ENCODE results near the gene ADRA2B.

ADRA2B gene

GRCh38 chr2:96108151-96108540, 8.2 kb downstream of the ADRA2B start:
- no peak overlapping the region for H2AFZ ChIP-seq (ENCODE audit: low read length)
- no peaks in the 10 kb centered on the region for H3K79me2 ChIP-seq (ENCODE audit: insufficient read depth, low read length)
- H3K4me1 ChIP-seq (ENCODE audit: insufficient read depth, low read length, poor library complexity, severe bottlenecking) = peaks cover 6% of the 10 kb centered on the region
- TF ChIP-seq EZH2phosphoT487 (IDR thresholded peaks at IDR 0.05; ENCODE audit: borderline replicate concordance) = no peak
- no peak for TF ChIP-seq CTCF (conservative IDR thresholded peaks at IDR 0.05; ENCODE audit: low read length)
- H3K4me2 ChIP-seq (ENCODE audit: low read depth, low read length, poor library complexity, severe bottlenecking) = no peak overlapping the region
- H3K4me3 ChIP-seq (ENCODE audit: low read length, poor library complexity, severe bottlenecking) = no peak overlapping the region
- no peaks in the 10 kb centered on the region for H4K20me1 ChIP-seq (ENCODE audit: insufficient read depth, low read length, poor library complexity, severe bottlenecking)
- no peaks in the 10 kb centered on the region for H3K9me3 ChIP-seq (ENCODE audit: insufficient read depth, low read depth, low read length)
- H3K9ac ChIP-seq (ENCODE audit: low read depth, low read length, poor library complexity, severe bottlenecking) = no peak overlapping the region
- no peaks in the 10 kb centered on the region for H3K36me3 ChIP-seq (ENCODE audit: insufficient read depth, low read length)
- no peaks in the 10 kb centered on the region for H3K9me2 ChIP-seq (replicated peaks; ENCODE audit: low read depth, low read length)
- no peaks in the 10 kb centered on the region for H3F3A ChIP-seq (ENCODE audit: low read depth)
- no peaks in the 10 kb centered on the region for H3K27me3 ChIP-seq (ENCODE audit: insufficient read depth, low read length, poor library complexity, severe bottlenecking)

- H3K27me3 ChIP-seq (ENCODE audit: insufficient read depth, low read length, poor library complexity, severe bottlenecking) = no peaks in the 10 kb centered on the region
- no peak overlapping the region for H2AFZ ChIP-seq (ENCODE audit: low read length)
- peaks cover 6% of the 10 kb centered on the region for H3K4me1 ChIP-seq (ENCODE audit: insufficient read depth, low read length, poor library complexity, severe bottlenecking)
- H4K20me1 ChIP-seq (ENCODE audit: insufficient read depth, low read length, poor library complexity, severe bottlenecking) = no peaks in the 10 kb centered on the region
- H3K79me2 ChIP-seq (ENCODE audit: insufficient read depth, low read length) = no peaks in the 10 kb centered on the region
- no peaks in the 10 kb centered on the region for H3K9me2 ChIP-seq (replicated peaks; ENCODE audit: low read depth, low read length)
- H3K4me2 ChIP-seq (ENCODE audit: low read depth, low read length, poor library complexity, severe bottlenecking) = no peak overlapping the region
- no peak overlapping the region for H3K4me3 ChIP-seq (ENCODE audit: low read length, poor library complexity, severe bottlenecking)
- TF ChIP-seq EZH2phosphoT487 (IDR thresholded peaks at IDR 0.05; ENCODE audit: borderline replicate concordance) (no peak), CTCF (conservative IDR thresholded peaks at IDR 0.05; ENCODE audit: low read length) (no peak)
- H3K9me3 ChIP-seq (ENCODE audit: insufficient read depth, low read depth, low read length) = no peaks in the 10 kb centered on the region
- H3F3A ChIP-seq (ENCODE audit: low read depth) = no peaks in the 10 kb centered on the region
- no peak overlapping the region for H3K9ac ChIP-seq (ENCODE audit: low read depth, low read length, poor library complexity, severe bottlenecking)
- H3K36me3 ChIP-seq (ENCODE audit: insufficient read depth, low read length) = no peaks in the 10 kb centered on the region
Measured at GRCh38 chr2:96107708-96108065, 8.7 kb downstream of the ADRA2B start.

GRCh38 chr2:96106991-96107707, 9.2 kb downstream of the ADRA2B start:
- H3F3A ChIP-seq (ENCODE audit: low read depth) = no peaks in the 10 kb centered on the region
- H3K27me3 ChIP-seq (ENCODE audit: insufficient read depth, low read length, poor library complexity, severe bottlenecking) = no peaks in the 10 kb centered on the region
- no peak overlapping the region for H3K4me2 ChIP-seq (ENCODE audit: low read depth, low read length, poor library complexity, severe bottlenecking)
- TF ChIP-seq EZH2phosphoT487 (IDR thresholded peaks at IDR 0.05; ENCODE audit: borderline replicate concordance) (no peak), CTCF (conservative IDR thresholded peaks at IDR 0.05; ENCODE audit: low read length) (no peak)
- no peak overlapping the region for H3K4me3 ChIP-seq (ENCODE audit: low read length, poor library complexity, severe bottlenecking)
- peaks cover 6% of the 10 kb centered on the region for H3K4me1 ChIP-seq (ENCODE audit: insufficient read depth, low read length, poor library complexity, severe bottlenecking)
- H3K36me3 ChIP-seq (ENCODE audit: insufficient read depth, low read length) = no peaks in the 10 kb centered on the region
- H3K9ac ChIP-seq (ENCODE audit: low read depth, low read length, poor library complexity, severe bottlenecking) = no peak overlapping the region
- no peak overlapping the region for H2AFZ ChIP-seq (ENCODE audit: low read length)
- H3K9me3 ChIP-seq (ENCODE audit: insufficient read depth, low read depth, low read length) = no peaks in the 10 kb centered on the region
- H4K20me1 ChIP-seq (ENCODE audit: insufficient read depth, low read length, poor library complexity, severe bottlenecking) = no peaks in the 10 kb centered on the region
- no peaks in the 10 kb centered on the region for H3K9me2 ChIP-seq (replicated peaks; ENCODE audit: low read depth, low read length)
- H3K79me2 ChIP-seq (ENCODE audit: insufficient read depth, low read length) = no peaks in the 10 kb centered on the region
